Middle frontal gyrus (tissue), 1 donor: ENCODE results near the gene SCARB1.

Experiments used
- DNase-seq: peaks from one replicate; pipeline ENCODE4 v3.0.0-alpha.2; 2015; ENCODE audit warnings: low spot score; ENCODE audit errors: extremely low spot score

The SCARB1 gene

GRCh38 chr12:124747426-124748161, 116.1 kb downstream of the SCARB1 start:
- no peak for DNase-seq

- no peak for DNase-seq
Observed at GRCh38 chr12:124746649-124747425, 116.8 kb downstream of the SCARB1 start.

- peak; percentile 89 for DNase-seq
Observed at GRCh38 chr12:124745891-124746570, 117.6 kb downstream of the SCARB1 start.

GRCh38 chr12:124745465-124745890, 118.2 kb downstream of the SCARB1 start:
- no peak for DNase-seq

GRCh38 chr12:124744659-124745464, 118.8 kb downstream of the SCARB1 start:
- no peak for DNase-seq

- no peak for DNase-seq
Observed at GRCh38 chr12:124744273-124744640, 119.4 kb downstream of the SCARB1 start.

GRCh38 chr12:124743479-124744272, 120.0 kb downstream of the SCARB1 start:
- no peak for DNase-seq

- DNase-seq = no peak
Observed at GRCh38 chr12:124742678-124743077, 121.0 kb downstream of the SCARB1 start.

GRCh38 chr12:124742111-124742510, 121.6 kb downstream of the SCARB1 start:
- no peak for DNase-seq

- no peak for DNase-seq
Observed at GRCh38 chr12:124741211-124741610, 122.5 kb downstream of the SCARB1 start.

GRCh38 chr12:124740691-124741137, 123.0 kb downstream of the SCARB1 start:
- DNase-seq = no peak

GRCh38 chr12:124739953-124740561, 123.6 kb downstream of the SCARB1 start:
- DNase-seq = no peak

GRCh38 chr12:124738636-124739467, 124.8 kb downstream of the SCARB1 start:
- DNase-seq = no peak

GRCh38 chr12:124737772-124738635, 125.7 kb downstream of the SCARB1 start:
- no peak for DNase-seq

GRCh38 chr12:124737040-124737419, 126.6 kb downstream of the SCARB1 start:
- DNase-seq = no peak

GRCh38 chr12:124736115-124737039, 127.3 kb downstream of the SCARB1 start:
- no peak for DNase-seq

- DNase-seq = no peak
Observed at GRCh38 chr12:124734224-124734788, 129.4 kb downstream of the SCARB1 start.
